Measurements from ENCODE around the gene PPIA. TPM values are rescaled to one million over a fixed set of nuclear protein-coding genes. Genes with fewer than 3 reads are reported as not detected.

Gene PPIA
- polyA plus RNA-seq, 1 donor from 2014 or later = 2,769 TPM

GRCh38 chr7:44846816-44847508 lies 50.5 kb downstream of the PPIA start:
- TF ChIP-seq EP300 (conservative IDR thresholded peaks at IDR 0.05; ENCODE audit: poor library complexity, severe bottlenecking) = no peak
- TF ChIP-seq POLR2AphosphoS5 (IDR thresholded peaks at IDR 0.05) = no peak
- no peak for TF ChIP-seq CTCF (IDR thresholded peaks at IDR 0.05; ENCODE audit: poor library complexity, severe bottlenecking)
- TF ChIP-seq MXI1 (conservative IDR thresholded peaks at IDR 0.05; ENCODE audit: poor library complexity, severe bottlenecking) = no peak
- no peak for TF ChIP-seq SMC3 (conservative IDR thresholded peaks at IDR 0.05; ENCODE audit: poor library complexity)
- no peak for TF ChIP-seq REST (IDR thresholded peaks at IDR 0.05; ENCODE audit: borderline replicate concordance)
- TF ChIP-seq TAF1 (IDR thresholded peaks at IDR 0.05; ENCODE audit: low read depth) = no peak
- no peak for TF ChIP-seq EZH2 (IDR thresholded peaks at IDR 0.05; ENCODE audit: borderline replicate concordance, insufficient read depth, low read length, poor library complexity, severe bottlenecking)
- TF ChIP-seq RAD21 (conservative IDR thresholded peaks at IDR 0.05) = no peak
- Histone ChIP-seq H3F3A (ENCODE audit: insufficient read depth, low read length, poor library complexity, severe bottlenecking) (peaks cover 8% of the 10 kb centered on the region), H3K4me3 (ENCODE audit: low read length) (peak overlapping the region; percentile 97), H4K20me1 (ENCODE audit: insufficient read depth) (no peaks in the 10 kb centered on the region), H3K9ac (ENCODE audit: low read length) (peak overlapping the region; percentile 71), H2AFZ (ENCODE audit: low read depth, low read length) (peak overlapping the region; percentile 30), H3K9me2 (ENCODE audit: insufficient read depth, low read length) (no peaks in the 10 kb centered on the region), H3K4me2 (ENCODE audit: low read length) (peak overlapping the region; percentile 87), H3K27me3 (ENCODE audit: insufficient read depth, low read depth, low read length) (no peaks in the 10 kb centered on the region), H3K79me2 (replicated peaks; ENCODE audit: insufficient read depth, low read length) (peaks cover 41% of the 10 kb centered on the region), H3K9me3 (ENCODE audit: low read length) (no peaks in the 10 kb centered on the region), H3K36me3 (ENCODE audit: insufficient read depth, low read length) (no peaks in the 10 kb centered on the region), H3K27ac (ENCODE audit: low read length) (peak overlapping the region; percentile 70)

- Histone ChIP-seq H3K4me3 (ENCODE audit: low read length) (peak overlapping the region; percentile 97), H3K9me2 (ENCODE audit: insufficient read depth, low read length) (no peaks in the 10 kb centered on the region), H3K27ac (ENCODE audit: low read length) (peak overlapping the region; percentile 70), H3K36me3 (ENCODE audit: insufficient read depth, low read length) (no peaks in the 10 kb centered on the region), H3F3A (ENCODE audit: insufficient read depth, low read length, poor library complexity, severe bottlenecking) (peaks cover 8% of the 10 kb centered on the region), H3K9me3 (ENCODE audit: low read length) (no peaks in the 10 kb centered on the region), H2AFZ (ENCODE audit: low read depth, low read length) (peak overlapping the region; percentile 30), H3K79me2 (replicated peaks; ENCODE audit: insufficient read depth, low read length) (peaks cover 35% of the 10 kb centered on the region), H4K20me1 (ENCODE audit: insufficient read depth) (no peaks in the 10 kb centered on the region), H3K4me2 (ENCODE audit: low read length) (peak overlapping the region; percentile 87), H3K27me3 (ENCODE audit: insufficient read depth, low read depth, low read length) (no peaks in the 10 kb centered on the region), H3K9ac (ENCODE audit: low read length) (peak overlapping the region; percentile 71)
- peak; percentile 84 for TF ChIP-seq SMC3 (conservative IDR thresholded peaks at IDR 0.05; ENCODE audit: poor library complexity)
- peak; percentile 94 for TF ChIP-seq CTCF (IDR thresholded peaks at IDR 0.05; ENCODE audit: poor library complexity, severe bottlenecking)
- no peak for TF ChIP-seq TAF1 (IDR thresholded peaks at IDR 0.05; ENCODE audit: low read depth)
- TF ChIP-seq EZH2 (IDR thresholded peaks at IDR 0.05; ENCODE audit: borderline replicate concordance, insufficient read depth, low read length, poor library complexity, severe bottlenecking) = no peak
- peak; percentile 80 for TF ChIP-seq RAD21 (conservative IDR thresholded peaks at IDR 0.05)
These were observed 51.0 kb downstream of the PPIA start for GRCh38 chr7:44847509-44847919.

Data from neural cell (in vitro differentiated cells).